Activated CD4-positive, alpha-beta T cell treated with anti-CD3 and anti-CD28 coated beads for 24 hours (primary cell): ENCODE measurements around the gene KBTBD12.

Experiments used
- DNase-seq, 2 donors: peaks; one replicate each; pipeline ENCODE4 v3.0.0-alpha.2; 2020; ENCODE audit warnings: low read depth in 2 of 2

Gene KBTBD12

DNA sequence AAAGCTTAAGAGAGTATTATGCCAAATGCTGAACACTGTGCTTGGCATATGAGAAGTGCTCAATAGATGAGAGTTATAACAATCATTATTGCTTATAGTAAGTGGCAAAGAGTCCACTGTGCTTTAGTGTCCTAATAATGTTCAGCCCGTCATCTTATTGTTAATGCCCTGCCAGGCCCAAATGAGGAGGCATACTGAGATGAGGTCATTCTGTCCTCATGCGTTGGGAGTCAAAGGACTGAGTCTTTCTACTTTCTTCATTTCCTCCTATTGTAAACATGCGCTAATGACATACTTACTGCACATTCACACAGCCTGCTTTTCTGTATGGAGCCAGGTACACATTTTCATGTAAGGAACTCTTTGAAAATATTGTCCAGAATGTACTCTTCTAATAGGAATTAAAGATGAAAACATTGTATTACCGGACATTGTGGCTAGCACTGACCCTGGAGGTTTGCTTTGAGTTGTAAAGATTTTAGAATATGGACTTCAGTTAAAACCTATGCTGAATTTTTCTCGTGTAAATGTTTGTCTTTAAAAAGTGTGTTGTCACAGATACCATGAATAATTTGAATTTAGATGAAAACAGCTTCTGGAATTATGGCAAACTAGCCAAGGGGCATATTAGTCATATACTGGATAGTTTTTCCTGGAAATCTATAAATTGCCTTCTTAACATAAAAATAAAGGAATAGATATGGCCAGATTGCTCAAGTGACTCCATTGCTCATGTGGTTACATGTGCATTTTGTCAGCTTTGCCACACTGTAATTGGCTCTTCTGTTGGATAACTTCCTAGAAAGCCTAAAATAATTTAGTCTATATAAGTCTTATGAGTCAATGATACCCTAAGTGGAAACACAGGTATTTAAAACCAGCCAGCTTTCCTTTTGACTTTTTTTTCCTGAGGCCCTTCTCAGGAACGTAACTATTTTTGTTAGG, 38.3 kb downstream of the KBTBD12 start:
- no peak for DNase-seq

- no peak for DNase-seq
Observed at GRCh38 chr3:127954640-127955039, 39.6 kb downstream of the KBTBD12 start.

- no peak for DNase-seq
Observed at GRCh38 chr3:127955728-127956127, 40.7 kb downstream of the KBTBD12 start.

DNA sequence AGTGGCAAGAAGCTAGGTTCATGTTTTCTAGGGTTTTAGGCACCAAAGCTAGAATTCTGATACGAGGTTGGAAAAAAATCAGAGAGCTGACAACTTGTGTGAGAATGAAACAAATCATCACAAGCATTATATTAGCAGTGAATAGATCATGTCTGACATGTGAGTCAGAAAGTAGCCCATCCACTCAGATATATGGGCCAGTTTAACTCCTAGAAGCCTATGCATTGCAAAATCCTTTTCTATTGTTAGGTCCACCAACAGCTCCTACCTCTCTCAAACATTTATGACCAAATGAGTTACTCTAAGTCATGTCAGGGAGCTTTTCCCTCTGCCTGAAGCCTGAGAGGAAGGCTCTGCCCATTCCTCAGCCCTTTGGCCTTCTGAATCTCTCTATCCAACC, 44.0 kb downstream of the KBTBD12 start:
- no peak for DNase-seq

GRCh38 chr3:127959873-127960272, 44.8 kb downstream of the KBTBD12 start:
- no peak for DNase-seq

DNA sequence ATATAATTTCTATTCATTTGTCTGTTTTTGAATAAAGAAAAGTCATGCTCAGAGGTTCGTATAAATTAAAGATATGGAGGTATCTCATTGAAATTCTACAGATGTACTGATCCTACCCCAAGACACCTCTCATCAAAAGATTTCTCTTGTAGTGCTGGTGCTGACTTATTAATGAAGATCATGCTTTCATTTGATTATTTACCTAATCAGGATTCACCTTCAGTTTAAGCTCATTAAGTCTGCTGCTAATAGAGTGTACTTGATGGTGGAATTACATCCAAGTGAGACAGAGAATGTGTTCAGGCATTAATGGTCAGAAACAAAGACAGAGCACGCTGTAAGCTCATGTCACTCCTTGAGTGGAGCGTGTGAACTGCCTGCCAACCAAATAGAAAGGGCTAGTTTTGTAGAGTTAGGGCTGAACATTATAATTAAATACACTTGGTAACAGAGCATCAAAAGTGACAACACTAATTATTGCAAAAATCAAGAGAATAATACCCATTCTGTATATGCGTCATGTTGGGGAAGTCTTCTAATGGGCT, 45.5 kb downstream of the KBTBD12 start:
- DNase-seq: no peak

GRCh38 chr3:127961124-127961523, 46.1 kb downstream of the KBTBD12 start:
- no peak for DNase-seq

- no peak for DNase-seq
Observed at GRCh38 chr3:127961963-127962362, 46.9 kb downstream of the KBTBD12 start.

DNA sequence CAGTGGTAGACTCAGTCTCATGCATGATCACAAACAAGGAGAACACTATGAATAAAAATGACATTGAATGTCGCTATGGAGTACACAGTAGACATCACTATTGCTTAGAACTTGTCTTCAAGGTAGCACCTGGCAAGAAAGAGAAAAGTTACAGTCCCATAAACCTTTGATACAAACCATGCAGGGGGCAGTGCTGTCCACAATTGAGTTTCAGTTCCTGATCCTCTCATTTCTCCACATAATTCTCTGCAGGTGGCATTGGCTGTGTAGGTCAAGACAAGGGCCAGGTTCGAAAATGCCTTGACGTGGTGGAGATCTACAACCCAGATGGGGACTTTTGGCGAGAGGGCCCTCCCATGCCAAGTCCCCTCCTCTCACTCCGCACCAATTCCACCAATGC, 47.9 kb downstream of the KBTBD12 start:
- DNase-seq: no peak

- no peak for DNase-seq
Observed at GRCh38 chr3:127964053-127964452, 49.0 kb downstream of the KBTBD12 start.

GRCh38 chr3:127964816-127965215, 49.8 kb downstream of the KBTBD12 start:
- no peak for DNase-seq

DNA sequence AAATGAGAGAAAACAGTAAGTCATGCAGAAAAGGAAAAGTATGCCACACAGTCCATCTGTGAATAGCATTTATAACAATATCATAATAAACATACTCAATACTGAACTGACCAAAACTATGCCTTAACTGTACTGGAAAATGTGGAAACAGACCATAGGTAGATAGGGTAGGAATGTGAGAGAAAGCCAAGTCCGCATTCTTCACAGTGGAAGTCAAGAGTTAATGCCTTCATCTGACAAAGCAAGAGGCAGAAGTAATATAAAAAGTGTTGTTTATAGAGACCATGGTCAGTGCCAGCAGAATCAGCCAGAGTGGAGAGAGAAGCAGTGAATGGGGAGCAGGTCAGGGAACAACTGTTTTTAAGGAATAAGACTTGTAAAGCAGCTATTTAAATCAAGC, 52.3 kb downstream of the KBTBD12 start:
- DNase-seq: no peak

- no peak for DNase-seq
Observed at GRCh38 chr3:127970966-127971592, 56.0 kb downstream of the KBTBD12 start.

DNA sequence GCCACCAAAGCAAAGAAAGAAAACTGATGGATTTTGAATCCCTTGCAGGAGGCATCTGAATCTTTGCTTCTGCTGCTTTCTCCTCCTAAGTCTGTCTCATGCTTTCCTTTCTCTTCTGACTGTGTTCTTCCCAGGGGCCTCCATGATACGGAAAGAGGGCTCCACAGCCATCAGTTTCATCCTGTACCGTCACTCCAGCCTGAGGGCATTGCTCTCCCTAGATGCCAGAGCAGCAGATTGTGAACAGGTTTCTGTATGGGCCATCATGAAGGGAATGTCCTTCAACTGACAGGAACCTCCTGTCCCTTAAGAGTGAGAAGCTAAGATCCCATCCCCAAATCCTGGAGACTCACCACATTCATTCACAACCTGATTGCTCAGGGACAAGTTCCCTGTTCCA, 59.2 kb downstream of the KBTBD12 start:
- DNase-seq: no peak

DNA sequence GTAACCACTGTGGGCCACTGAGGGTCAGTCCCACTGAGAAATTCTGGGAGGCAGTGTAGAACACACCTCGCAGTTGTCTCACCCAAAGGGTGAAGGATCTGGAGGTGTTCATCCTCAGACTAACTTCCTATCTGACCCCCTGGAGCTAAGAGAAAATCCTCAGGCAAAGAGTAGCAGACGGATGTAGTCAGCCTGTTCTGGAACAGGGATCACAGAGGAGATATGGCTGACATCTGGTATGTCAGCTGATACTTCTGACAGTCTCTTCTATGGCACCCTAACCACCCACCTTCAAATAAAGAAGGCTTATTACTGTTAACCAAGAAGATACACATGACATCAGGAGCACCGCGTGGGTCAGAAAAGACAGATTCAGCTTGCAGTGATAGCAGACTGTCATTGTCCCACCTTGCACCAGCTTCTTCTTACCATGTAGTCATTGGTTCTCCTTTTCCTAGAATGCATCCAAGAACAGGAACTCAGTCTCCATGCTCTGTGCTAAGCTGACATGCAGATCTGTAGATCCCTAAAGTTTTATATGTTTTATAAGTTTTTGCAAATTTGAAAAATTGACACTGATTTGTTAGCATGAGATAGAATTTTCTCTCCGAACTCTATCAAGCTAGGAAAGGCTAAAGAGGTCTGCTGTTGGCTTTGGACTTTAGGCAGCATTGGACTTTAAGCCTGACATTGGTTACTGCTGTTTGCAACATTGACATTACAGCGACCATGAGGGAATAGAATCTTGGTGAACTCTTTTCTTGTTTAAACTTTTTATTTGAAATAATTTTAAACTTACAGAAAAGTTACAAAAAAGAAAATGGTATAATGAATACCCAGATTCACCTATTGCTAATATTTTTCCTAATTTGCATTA, 60.4 kb downstream of the KBTBD12 start:
- no peak for DNase-seq

GRCh38 chr3:127978636-127979035, 63.6 kb downstream of the KBTBD12 start:
- no peak for DNase-seq

- DNase-seq: no peak
Observed at GRCh38 chr3:127979473-127979872, 64.4 kb downstream of the KBTBD12 start.

GRCh38 chr3:127981097-127981496, 66.1 kb downstream of the KBTBD12 start:
- DNase-seq: no peak

DNA sequence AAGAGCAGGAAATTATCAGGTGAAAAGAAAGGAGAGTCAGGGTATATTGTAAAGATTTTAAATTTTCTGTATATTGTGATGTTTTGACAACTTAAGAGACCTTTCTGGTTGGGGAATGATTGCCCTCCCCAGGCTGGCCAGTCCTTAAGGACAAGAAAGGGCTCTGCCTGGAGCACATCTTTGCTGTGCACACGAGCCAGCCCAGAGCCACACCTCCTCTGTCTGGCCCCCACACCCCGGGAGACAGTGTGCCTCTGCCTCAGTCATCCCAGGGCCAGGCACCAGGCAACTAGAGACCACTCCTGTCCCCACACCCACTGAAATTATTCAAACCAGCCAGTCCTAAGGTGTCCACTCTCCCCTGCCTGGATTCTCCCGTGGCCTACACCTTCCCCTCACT, 67.1 kb downstream of the KBTBD12 start:
- DNase-seq: no peak

- no peak for DNase-seq
Observed at GRCh38 chr3:127984241-127984975, 69.4 kb downstream of the KBTBD12 start.

DNA sequence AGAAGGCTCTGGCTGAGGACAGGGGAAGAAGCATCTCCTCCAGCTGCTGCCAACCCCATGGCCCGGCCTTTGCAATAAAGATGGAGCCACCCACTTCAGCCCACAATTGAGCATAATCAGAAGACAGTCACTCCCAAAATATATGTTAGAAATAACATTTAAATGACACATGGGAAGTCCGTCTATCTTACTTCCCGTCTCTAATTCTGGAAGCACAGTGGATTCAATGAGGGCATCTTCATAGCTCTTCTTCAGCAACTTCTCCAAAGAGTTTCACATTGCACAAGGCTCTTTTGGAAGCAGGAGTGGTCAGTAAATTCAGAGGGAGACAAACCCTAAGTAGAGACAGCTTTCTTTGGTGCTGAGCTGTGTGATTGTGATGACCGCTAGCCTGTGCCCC, 70.2 kb downstream of the KBTBD12 start:
- DNase-seq: no peak
